Endometrial microvascular endothelial cells (primary cell): ENCODE measurements around the gene CABP4. TPM values are rescaled to one million over a fixed set of nuclear protein-coding genes. Genes with fewer than 3 reads are reported as not detected.
"Not testable (repeated sequence)": the region's sequence is repeated elsewhere in the genome, so short reads cannot be mapped to it uniquely, and the experiment has no call there.

Source experiments
- in situ Hi-C: cut with HindIII; loops from 2 replicates; pipeline ENCODE4 v1.10.0; 2017; ENCODE audit warnings: low sequenced_read_pairs, low pct_unique_long_range_greater_than_20kb; ENCODE audit errors: inconsistent ontology term
- total RNA-seq: library from RNA; depleted of rRNA; stranded (reverse); fragments of >200 nt; gene quantifications from one replicate; pipeline ENCODE4 v1.2.3, GENCODE V29; 2015; ENCODE audit errors: inconsistent ontology term

Gene CABP4
- total RNA-seq, 1 donor from 2014 or later: 2.0 TPM

DNA sequence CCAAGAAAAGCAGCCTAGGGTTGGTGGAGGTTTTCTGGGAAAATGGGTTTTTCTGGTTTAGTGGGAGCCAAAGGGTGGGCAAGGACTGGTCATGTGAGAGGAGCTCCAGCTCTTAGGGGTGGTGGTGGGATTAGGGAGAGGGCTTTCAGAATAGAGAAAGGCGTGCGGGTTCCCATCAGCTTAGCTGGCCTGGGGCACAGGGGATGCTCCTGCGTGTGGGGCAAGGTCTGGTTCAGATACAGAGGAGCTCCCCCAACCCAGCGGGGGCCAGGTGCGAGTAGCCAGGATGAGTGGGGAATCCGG, 13.3 kb downstream of the CABP4 start:
- in situ Hi-C loops: no loop called here

DNA sequence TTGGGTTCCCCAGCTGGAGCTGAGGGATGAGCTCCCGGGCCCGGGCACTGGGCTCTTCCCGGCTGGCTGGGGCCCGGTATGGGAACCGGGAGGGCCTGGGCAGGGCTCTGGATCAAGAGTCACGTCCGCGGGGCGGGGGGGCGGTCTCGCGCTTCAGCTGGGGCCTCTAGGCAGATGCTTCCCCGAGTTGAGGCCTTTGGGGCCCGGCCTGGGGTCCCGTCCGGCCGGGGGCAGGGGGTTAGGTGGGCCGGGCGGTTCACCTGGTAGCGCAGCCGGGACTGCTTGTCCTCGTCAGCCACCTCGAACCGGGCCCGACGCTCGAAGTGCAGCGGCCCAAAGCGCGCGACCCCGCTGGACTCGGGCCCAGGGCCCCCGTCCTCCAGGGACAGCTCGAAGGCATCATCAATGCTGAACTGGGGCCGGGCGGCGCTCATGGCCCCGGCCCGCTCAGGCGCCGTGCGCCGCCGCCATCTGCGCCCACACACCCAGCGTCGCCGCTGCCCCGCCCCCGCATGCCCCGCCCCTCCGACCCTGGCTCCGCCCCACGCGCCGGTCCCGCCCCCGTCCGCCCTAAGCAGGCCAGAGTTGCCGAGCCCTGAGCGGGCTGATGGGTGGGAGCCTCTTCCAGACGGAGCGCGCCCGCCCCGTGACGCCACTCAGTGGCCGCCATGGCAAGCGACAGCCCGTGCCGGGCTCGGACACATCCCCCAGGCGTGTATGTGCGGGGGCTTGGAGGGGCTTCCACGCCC, 13.8 kb downstream of the CABP4 start, which contains the start of gene TMEM134:
Gene TMEM134, minus strand, starts transcription at position 493 of the 749 bp plus-strand sequence. Its CDS starts 59 bp downstream, at position 434.
- in situ Hi-C loops: no loop called here

DNA sequence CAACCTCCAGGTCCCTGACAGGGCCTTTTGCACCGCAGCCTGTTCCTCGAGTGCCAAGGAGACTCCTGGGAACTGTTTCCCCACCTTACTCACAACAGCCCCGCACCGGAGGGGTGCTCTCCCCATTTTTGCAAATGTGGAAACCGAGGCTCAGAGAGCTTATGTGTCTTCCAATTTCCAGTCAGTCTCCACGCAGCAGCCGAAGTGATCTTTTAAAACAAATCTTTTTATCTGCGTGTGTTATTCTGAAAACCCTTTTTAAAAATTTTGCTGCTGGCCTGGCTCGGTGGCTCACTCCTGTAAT, 14.3 kb downstream of the CABP4 start:
- in situ Hi-C loops: no loop called here

DNA sequence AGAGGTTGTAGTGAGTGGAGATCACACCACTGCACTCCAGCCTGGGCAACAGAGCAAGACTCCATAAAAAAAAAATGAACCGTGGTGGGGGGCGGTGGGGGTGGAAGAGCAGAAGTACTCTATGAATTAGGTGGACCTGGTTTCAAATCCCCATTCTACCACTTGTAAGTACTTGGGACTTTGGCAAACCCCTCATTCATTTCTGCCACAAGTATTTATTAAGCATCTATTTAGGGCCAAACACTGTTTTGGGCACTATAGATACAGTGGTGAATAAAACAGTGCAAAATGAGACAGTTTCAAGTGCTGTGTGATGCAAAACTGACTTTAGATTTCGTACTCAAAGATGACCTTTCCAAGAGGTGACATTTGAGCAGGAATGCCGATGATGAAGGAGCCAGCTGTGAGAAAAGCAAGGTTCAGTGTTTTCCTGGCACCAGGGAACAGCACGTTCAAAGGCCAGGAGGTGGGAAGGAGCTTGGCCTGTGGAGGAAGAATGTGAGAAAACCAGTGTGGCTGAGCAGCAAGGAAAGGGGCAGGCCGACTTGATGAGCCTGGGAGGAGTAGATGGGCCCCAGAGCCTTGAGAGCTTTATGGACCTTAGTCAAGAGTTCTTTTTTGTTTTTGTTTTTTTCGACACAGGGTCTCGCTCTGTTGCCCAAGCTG, 15.3 kb downstream of the CABP4 start:
- in situ Hi-C loops: no loop called here

DNA sequence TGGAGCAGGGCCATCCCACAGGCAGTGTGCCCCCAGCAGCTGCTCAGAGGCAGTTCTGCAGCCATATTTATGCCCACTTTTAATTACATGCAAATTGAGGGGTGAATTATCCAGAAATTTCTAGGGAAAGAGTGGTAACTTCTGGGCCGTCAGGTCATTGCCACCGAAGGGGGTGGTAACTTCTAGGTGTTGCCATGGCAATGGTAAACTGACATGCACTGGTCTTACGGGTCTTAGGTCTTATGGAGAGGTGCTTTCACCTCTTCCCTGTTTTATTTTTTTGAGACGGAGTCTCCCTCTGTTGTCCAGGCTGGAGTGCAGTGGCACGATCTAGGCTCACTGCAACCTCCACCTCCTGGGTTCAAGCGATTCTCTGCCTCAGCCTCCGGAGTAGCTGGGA, 17.7 kb downstream of the CABP4 start:
- in situ Hi-C loops: no loop called here

DNA sequence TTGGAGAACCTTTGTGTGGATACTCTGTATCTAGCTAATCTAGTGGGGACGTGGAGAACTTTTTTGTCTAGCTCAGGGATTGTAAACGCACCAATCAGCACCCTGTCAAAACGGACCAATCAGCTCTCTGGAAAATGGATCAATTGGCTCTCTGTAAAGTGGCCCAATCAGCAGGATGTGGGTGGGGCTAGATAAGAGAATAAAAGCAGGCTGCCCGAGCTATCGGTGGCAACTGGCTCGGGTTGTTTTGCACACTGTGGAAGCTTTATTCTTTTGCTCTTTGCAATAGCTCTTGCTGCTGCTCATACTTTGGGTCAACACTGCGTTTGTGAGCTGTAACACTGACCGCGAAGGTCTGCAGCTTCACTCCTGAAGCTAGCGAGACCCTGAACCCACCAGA, 21.5 kb downstream of the CABP4 start:
- in situ Hi-C loops: not testable (repeated sequence)

DNA sequence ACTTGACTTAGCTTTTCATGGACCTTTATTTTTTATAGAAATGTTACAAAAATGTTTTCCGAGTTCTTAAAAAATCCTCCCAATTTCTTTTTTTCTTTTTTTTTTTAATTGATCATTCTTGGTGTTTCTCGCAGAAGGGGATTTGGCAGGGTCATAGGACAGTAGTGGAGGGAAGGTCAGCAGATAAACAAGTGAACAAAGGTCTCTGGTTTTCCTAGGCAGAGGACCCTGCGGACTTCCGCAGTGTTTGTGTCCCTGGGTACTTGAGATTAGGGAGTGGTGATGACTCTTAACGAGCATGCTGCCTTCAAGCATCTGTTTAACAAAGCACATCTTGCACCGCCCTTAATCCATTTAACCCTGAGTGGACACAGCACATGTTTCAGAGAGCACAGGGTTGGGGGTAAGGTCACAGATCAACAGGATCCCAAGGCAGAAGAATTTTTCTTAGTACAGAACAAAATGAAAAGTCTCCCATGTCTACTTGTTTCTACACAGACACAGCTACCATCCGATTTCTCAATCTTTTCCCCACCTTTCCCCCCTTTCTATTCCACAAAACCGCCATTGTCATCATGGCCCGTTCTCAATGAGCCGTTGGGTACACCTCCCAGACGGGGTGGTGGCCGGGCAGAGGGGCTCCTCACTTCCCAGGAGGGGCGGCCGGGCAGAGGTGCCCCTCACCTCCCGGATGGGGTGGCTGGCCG, 22.3 kb downstream of the CABP4 start:
- in situ Hi-C loops: not testable (repeated sequence)

DNA sequence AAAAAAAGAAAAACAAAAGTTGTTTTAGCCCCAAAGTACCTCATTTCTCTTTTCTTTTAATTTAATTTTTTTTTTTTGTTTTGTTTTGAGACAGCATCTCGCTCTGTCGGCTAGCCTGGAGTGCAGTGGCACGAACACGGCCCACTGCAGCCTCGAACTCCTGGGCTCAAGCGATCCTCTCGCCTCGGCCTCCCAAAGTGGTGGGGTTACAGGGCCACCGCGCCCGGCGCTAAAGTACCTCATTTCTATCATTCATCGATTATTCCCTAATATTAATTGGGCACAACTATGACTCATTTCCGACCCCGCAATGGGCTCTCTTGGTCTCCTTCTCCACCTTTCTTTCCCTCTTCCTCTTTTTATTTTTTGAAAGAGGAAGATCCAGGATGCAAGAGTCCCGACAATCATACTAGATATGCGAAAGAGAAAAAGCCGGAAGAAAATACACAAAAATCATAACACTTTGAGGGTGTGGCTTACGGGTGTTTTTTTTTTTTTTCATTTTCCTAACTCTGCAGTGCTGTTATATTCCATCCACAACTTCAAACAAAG, 27.2 kb downstream of the CABP4 start:
- in situ Hi-C loops: no loop called here

DNA sequence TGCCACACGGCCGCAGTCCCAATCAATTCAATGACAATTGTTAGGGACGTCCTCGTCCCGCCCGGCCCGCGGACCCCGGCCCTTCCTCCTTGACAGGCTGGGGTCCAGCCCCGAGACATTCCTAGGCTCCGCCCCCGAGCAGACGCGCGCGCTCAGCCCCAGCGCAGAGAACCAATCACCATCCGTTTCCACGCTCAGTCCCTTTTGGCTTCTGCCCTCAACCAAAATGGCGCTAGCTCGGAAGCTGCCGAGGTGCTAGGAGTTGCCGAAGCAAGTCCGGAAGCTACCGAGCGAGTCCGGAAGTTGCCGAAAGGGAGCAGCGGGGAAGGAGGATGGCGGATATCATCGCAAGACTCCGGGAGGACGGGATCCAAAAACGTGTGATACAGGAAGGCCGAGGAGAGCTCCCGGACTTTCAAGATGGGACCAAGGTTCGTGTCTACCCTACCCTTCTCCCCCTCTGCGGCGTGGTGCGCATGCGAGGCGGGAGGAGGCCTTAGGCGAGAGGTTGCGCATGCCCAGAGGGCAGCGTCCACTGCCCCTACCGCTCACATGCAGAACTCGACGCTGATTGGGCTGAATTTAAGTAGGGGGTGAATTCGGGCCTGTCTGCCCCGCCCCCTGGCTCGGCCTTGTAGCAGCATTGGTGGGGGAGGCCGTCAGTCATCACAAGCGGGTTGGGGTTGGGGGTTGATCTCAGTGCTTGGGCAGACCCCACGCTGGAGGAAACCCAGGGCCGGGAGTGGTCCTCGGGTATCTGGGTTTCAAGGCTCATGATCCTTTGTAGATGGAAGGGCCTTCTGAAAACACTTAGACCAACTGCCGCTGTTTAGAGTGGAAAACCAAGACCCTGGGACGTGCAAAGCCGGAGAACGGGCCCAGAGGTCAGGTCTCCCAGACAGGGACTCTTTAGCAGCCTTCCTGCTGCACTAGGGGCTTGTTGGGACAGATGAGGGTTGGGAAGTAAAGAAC, 28.0 kb downstream of the CABP4 start, which contains the start of gene AIP:
Gene AIP, plus strand, starts transcription at position 200 of the 972 bp plus-strand sequence. Its CDS starts 133 bp downstream, at position 333.
- in situ Hi-C loops: no loop called here

DNA sequence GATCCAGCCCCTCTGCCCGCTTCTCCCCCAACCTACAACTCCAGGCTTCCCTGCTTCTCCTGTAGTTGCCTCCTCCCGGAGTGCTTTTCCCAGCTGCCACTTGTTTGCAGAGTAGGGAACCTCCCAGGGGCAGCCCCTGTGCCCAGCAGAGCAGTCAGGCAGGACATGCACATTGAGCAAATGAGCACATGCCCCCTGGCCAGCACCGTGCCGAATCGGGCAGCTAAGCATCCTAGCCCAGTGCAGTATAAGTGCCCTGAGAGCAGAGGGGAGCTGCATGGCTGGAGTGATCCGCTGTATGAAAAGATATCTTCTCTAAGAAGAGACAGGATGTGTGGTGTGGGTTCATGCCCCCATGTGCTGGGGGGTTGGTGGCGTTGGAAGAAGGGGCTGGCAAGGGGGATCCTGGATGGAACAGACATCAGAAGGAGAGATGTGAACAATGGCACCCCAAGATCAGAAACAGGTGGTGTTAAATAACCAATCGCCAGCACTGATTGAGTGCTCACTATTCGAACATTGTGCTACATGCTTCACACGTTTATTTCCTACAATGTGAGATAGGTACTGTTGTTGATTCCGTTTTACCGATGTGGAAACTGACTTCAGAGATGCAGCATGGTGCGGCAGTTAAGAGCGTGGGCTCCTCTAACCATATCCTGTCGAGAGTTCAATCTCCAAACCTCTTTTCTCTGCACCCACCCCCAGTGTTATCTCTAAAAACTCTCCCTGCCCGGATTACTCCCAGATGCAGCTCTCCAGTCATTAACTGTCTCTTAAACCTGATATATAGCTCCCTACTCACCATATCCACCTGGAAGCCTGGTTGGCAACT, 28.9 kb downstream of the CABP4 start:
- in situ Hi-C loops: no loop called here

DNA sequence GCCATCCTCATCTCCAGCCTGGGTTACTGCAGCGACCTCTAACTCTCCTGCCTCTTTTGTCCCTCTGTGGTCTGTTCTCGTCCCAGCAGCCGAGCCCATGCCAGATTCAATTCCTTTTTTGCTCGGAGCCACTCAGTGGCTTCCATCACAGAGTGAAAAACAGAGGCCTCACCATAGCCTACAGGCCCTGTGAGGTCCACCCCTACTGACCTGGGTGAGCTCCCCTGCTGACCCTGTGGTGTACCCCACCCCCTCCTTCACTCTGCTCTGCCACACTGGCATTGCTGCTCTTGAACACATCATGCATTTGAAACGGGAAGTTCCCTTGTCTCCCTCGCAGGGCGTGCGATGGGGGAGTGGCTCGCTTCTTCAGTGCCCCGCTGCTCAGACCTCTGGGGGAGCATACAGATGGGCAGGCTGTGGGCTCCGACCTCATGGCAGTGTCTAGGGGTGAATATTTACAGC, 29.7 kb downstream of the CABP4 start:
- in situ Hi-C loops: no loop called here

DNA sequence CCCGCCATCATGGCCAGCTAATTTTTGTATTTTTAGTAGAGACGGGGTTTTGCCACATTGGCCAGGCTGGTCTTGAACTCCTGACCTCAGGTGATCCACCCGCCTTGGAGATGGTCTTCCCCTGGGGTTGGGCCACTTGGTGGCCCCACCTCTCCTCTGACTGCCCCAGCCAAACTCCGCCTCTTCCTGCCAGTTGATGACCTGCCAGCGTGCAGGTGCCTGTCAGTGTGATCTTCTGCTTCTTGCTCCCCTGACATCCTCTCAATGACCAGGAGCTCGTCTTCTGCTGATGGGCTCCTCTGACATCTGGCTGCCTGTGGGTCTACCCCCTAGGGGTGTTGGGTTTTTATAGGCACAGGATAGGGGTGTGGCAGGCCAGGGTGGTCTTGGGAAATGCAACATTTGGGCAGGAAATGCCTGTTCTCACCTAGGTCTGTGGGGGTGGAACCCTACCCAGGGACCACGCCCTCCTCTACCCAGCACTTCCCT, 30.8 kb downstream of the CABP4 start:
- in situ Hi-C loops: not testable (repeated sequence)

DNA sequence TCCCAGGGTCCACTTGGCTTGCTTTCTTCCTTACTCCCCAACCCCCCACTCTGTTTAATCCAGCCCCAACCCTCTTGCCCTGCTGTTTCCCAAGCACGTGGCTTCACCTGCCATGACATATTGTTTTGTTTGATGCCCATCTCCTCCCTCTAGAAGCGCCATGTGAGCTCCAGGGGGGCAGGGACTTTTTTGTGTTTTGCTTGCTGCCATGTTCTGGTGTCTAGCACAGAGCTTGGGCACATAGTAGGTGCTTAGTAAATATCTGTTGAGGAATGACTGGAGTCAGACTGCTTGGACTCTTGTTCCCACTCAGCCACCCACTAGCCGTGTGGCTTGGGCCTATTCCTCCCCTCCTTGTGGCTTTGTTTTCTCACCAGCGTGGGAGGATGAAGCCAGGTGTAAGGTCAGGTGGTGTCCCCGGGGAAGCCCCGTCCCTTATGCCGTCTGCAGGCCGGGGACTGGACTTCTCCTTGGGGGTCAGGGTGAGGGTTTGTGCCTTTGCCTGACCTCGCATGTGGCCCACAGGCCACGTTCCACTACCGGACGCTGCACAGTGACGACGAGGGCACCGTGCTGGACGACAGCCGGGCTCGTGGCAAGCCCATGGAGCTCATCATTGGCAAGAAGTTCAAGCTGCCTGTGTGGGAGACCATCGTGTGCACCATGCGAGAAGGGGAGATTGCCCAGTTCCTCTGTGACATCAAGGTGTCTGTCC, 31.5 kb downstream of the CABP4 start:
- in situ Hi-C loops: no loop called here

DNA sequence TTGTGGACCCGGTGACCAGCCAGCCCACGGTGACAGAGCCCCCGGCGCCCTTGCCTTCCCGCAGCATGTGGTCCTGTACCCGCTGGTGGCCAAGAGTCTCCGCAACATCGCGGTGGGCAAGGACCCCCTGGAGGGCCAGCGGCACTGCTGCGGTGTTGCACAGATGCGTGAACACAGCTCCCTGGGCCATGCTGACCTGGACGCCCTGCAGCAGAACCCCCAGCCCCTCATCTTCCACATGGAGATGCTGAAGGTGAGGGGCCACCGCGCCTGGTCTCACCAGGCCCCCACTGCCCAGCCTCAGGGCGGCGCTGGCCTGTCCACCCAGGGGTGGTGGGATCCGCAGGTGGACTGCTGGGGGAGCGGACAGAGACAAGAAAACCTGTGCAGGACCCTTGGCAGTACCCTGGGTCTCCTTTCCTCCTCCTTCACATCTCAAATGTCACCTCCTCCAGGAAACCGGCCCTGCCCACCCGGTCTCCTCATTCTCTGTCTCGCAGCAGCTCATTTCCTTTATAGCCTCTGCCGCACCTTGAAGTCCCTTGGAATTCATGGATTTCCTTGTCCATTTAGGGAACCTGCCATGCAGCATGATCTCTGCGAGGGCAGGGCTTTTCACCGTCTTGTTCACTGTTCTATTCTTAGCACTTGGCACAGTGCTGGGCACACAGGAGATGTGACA, 34.2 kb downstream of the CABP4 start:
- in situ Hi-C loops: no loop called here

DNA sequence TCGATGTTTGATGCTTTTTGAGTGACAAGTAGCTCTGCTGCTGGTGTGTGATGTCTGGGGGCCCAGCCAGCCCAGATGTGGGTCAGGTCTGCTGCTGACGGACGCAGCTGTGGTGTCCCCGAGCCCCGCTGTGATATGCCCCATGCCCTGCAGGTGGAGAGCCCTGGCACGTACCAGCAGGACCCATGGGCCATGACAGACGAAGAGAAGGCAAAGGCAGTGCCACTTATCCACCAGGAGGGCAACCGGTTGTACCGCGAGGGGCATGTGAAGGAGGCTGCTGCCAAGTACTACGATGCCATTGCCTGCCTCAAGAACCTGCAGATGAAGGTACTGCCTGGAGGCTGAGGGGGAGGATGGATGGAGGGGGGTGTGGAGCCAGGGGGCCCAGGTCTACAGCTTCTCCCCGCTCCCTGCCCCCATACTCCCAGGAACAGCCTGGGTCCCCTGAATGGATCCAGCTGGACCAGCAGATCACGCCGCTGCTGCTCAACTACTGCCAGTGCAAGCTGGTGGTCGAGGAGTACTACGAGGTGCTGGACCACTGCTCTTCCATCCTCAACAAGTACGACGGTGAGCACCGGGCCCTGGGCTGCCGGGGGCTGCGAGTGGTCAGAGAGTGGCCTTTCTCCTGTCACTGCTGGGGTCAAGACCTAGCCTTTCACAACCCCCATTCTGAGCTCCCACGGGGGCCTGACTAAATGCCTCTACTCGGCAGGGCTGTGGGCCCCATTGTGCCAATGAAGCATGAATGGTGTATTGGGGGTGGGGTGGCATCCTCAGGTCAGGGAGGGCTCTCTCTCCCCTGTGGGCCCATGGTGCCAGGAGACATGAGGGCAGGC, 35.0 kb downstream of the CABP4 start:
- in situ Hi-C loops: no loop called here

DNA sequence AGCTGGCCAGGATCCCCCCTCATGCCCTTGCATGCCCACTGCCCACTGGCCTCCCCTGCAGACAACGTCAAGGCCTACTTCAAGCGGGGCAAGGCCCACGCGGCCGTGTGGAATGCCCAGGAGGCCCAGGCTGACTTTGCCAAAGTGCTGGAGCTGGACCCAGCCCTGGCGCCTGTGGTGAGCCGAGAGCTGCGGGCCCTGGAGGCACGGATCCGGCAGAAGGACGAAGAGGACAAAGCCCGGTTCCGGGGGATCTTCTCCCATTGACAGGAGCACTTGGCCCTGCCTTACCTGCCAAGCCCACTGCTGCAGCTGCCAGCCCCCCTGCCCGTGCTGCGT, 35.5 kb downstream of the CABP4 start:
- in situ Hi-C loops: no loop called here
